HG02870 (cell line): ENCODE data around the gene FAM174C.

ENCODE experiments used
- ATAC-seq: cut with Tn5 transposase; IDR thresholded peaks from one replicate; pipeline ENCODE4 v1.9.1; 2021; ENCODE audit warnings: mild to moderate bottlenecking, moderate library complexity; ENCODE audit not compliant: unreplicated experiment

Gene FAM174C

GRCh38 chr19:1275260-1275975, at the start of gene FAM174C:
FAM174C (plus strand) TSS chr19:1275530; CDS start chr19:1275550, 20 bp downstream.
- ATAC-seq, result peak; percentile 71

- no peak for ATAC-seq
These were observed 49.2 kb upstream of the FAM174C start for GRCh38 chr19:1226227-1226518.

DNA sequence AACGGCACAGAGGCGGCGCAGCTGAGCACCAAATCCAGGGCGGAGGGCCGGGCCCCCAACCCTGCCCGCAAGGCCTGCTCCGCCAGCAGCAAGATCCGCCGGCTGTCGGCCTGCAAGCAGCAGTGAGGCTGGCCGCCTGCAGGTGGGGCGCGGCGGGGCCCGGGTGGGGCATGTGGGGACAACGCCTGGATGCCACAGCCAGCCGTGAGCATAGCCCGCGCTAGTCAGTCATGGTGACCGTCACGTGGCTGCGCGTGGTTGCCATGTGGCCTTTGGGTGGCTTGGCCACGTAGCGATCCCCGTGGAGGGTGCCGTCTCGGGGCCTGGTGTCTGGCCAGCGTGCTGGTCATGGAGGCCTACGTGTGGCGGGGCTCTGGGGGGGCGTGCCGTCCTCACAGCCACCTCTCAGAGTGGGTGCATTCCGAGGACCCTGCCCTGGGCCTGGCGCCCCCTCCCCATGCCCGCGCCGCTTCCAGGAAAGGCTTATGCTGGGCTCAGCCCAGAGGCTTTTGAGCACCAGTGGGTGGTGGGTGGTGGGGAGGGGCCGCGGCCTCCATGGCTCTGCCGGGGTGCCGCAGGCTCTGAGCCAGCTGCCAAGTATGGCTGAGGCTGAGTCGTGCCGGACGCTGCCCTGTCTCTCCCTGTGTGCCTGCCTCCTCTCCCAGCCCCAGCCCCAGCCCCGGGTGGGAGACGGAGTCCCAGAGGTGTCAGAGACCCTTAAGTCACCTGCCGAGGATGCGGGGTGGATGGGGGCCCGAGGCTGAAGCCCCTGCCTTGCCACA, 48.6 kb upstream of the FAM174C start:
- ATAC-seq, result no peak

- ATAC-seq, result no peak
These were observed 47.9 kb upstream of the FAM174C start for GRCh38 chr19:1227304-1228054.

DNA sequence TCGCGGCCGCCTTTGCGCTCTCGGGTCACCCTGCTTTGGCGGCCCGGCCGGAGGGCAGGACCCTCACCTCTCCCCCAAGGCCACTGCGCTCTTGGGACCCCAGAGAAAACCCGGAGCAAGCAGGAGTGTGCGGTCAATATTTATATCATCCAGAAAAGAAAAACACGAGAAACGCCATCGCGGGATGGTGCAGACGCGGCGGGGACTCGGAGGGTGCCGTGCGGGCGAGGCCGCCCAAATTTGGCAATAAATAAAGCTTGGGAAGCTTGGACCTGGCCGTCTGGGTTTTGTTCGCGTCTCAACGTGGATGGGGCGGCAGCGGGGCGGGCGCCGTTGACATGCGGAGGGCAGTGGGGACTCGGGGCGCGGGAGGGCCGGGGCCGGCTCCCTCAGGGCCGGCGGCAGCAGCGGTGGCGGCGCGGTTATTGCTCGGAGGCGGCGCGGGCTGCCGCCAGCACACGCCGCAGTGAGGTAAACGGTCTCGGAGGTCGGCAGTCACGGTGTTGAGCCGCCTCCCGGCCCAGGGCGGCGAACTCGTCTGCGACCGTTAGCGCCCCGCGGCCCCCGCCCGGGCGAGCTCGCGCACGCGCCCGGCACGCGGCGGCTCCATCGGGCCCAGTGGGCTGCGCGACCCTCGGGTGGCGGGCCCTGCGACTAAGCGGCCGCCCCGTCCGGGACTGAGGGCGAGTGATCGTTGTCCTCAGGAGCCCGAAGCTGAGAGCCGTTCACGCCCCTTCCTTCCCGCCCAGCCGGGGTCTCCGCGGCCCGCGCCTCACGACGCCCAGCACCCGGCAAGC, 47.0 kb upstream of the FAM174C start:
- ATAC-seq, result no peak

DNA sequence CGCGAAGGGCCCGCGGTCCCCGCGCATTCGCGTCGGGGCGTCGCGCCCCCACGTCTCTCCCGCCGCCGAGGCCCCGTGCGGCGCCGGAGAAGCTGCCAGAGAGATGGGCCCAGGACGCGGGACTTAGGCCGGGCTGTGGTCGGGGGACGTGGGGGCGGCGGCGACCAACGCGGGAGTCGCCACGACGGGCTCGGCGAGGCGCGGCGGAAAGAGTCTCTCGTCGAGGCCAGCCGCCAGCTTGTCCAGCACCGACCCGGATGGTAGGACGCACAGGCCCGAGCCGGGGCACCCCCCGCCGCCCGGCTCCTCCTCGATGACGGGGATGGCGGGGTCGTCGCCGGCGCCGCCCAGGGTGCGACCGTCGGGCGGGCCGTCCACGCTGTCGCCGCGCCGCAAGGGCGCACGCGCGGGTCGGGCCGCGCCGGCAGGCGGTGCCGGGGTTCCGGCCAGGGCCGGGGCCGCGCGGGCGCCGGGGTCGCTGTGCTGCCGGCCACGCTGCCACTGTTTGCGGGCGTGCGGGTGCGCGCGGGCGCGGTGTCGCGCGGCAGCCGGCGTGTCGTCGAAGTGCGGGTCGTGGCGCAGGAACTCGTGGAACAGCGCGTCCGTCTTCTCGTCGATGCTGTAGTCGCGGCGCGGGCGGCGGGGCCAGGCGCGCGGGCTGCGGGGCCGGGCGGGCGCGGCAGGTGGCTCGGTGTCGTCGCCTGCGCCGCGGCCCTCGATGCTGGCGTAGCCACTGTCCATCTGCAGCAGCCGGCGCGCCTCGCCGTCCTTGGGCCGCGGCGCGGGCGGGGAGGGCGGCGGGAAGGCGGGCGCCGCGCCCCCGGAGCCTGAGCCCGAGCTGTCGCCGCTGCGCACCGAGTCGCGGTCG, 46.0 kb upstream of the FAM174C start:
- ATAC-seq, result no peak

DNA sequence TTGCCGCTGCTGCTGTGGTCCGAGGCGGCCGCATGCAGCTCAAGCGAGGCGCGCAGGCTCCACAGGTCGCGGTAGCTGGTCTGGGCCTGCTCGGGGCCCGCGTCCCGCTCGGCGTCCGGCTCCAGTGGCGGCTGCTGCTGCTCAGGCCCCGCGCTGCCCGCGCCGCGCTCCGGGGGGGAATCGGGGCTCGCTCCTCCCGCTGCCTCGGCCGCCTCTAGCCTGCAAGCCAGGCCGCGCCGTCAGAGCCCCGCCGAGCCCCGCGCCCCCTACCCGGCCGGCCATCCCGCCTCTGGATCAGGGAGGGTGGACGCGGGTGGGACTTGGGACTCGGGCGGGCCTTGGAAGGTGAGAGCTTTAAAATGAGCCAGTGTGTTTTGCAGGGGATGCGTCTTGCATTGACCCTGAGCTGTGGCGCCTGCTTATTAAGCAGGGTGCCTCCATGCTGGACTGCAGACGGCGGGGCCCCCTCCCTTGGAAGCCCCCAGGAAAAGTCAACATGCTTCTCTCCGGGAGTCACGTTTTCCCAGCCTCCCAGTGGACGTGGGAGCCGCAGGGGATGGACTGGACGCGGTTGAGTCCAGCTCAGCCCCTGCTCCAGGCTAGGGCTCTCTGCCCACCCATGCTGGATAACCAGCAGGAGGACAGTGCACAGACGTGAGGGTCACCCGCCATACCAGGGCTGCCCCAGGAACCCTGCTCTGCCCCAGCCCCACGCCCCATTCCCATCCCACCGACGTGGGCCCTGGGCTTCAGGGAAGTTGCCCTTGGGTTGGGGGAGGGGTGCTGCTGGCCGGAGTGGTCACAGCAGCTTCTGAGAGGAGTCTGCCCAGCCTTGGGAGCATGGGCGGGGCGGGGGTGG, 45.2 kb upstream of the FAM174C start:
- no peak for ATAC-seq

- ATAC-seq, result no peak
These were observed 44.4 kb upstream of the FAM174C start for GRCh38 chr19:1230783-1231489.

GRCh38 chr19:1231729-1232637, 43.3 kb upstream of the FAM174C start:
- ATAC-seq, result no peak

- no peak for ATAC-seq
These were observed 42.7 kb upstream of the FAM174C start for GRCh38 chr19:1232652-1233072.

GRCh38 chr19:1233115-1233667, 42.1 kb upstream of the FAM174C start:
- no peak for ATAC-seq

DNA sequence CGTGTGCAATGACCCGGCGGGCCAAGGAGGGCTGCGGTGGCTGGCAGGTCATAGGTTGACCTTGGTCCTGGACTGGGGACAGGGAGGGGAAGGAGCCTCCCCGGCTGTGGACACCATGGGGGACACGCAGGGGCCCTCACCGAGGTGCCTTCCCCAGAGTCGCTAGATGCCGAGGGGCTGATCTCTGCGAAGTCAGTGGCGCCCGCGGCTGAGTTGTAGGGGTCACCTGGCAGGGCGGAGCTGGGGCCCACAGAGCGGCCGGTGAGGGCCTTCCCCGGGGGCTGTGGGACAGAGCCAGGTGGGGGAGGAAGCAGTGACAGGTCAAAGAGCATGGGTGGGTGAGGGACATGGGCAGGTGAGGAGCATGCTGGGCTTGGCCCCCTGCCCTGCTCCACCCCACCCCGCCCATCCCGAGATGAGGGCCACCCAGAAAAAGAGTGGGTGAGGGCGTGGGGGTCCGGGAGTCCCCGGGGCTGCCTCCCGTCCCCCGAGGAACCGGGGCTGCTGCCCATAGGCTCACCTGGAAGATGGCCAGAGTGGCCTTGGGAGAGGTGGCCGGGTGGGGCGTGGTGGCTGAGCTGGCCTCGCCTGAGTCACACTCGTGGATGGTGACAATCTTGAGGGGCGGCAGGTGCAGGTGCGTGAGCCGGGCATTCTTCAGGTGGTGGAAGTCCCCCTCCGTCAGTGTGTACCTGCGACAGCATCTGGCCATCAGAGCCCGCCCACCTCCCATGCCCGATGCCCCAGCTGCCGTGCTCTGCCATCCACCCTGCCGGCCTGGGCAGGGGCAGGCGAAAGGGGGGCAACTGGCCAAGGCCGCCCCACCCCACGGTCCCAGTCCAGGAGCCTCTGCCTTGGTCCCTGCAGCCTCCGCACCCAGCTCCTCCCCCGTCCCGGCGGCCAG, 41.0 kb upstream of the FAM174C start:
- ATAC-seq, result no peak

DNA sequence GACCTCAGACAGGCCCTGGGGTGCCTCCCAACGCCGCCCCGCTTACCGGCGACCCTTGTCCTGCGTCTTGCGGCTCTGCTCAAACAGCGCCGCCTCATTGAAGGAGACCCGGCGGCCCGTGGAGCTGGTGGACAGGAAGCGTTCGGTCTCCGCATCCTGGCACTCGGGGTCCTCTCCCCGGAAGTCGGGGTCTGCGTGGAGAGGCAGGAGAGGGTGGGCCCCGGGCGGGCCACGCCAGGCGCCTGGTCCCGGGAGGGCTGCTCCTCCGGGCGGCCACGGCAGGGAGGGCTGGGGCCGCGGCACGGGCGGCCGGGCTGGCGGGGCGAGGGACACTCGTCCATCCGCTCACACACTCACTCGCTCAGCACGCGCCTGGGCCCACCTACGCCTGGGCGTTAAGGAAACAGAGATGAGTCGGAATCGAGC, 40.4 kb upstream of the FAM174C start:
- ATAC-seq, result no peak

DNA sequence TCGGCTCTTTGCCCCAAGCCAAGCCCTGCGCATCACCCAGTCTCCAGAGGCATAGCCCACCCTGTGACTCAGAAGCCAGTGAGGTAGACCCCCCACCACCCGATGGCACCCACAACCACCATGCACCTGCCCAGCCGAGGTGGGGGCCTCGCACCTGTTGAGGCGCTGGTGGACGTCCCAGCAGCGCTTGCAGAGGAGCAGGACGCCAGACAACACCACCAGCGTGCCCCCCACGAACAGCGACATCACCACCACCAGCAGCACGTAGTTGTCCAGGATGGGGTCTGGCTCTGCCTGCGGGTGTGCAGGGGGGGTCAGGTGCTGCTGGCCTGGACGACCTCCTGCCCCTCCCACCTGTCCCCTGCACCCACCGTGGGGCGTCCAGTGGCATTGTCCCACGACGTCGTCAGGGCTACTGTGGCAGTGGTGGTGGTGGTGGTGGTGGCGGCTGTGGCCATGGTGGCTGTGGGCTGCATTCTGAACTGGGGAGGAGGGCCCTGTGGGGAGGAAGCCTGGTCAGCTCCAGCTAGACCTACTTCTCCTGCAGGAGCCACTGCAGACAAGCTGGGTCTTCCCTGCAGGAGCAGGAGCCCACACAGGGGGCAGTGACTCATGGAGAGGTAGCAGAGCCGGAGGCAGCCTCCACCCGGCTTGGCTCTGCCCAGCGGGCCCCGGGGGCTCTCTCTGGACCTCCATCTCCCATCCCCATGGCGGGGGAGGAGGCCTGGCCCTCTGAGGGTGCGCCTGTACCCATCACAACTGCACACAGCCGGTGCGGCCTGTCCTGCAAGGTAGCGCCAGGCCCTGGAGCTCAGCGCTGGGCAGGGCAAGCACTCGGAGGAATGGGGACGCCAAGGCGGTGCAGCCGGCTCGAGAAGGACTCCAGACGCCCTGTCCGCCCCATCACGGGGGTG, 39.4 kb upstream of the FAM174C start:
- ATAC-seq, result no peak

- ATAC-seq, result no peak
These were observed 38.8 kb upstream of the FAM174C start for GRCh38 chr19:1236576-1236975.
